ACHN (cell line): Measurements from ENCODE around the gene SYCP3.

Experiments
- DNase-seq: peaks from one replicate; pipeline ENCODE4 v3.0.0-alpha.2; 2015
- in situ Hi-C: cut with HindIII; loops from 2 replicates; pipeline ENCODE4 v1.10.0; 2017; ENCODE audit warnings: low sequenced_read_pairs, low pct_ligation_motif_present, low pct_unique_long_range_greater_than_20kb

Gene SYCP3

GRCh38 chr12:101738920-101739665 lies at the start of gene SYCP3:
Gene SYCP3, minus strand, starts transcription at chr12:101739462. Its CDS starts 1,527 bp downstream, at chr12:101737935.
- in situ Hi-C loops: no loop called here
- no peak for DNase-seq

GRCh38 chr12:101785671-101786070 lies 46.4 kb upstream of the SYCP3 start:
- in situ Hi-C loops: no loop called here
- no peak for DNase-seq

- in situ Hi-C loops: no loop called here
- no peak for DNase-seq
Measured at GRCh38 chr12:101784376-101784775, 45.1 kb upstream of the SYCP3 start.

- in situ Hi-C loops: no loop called here
- no peak for DNase-seq
Measured at GRCh38 chr12:101783838-101784237, 44.6 kb upstream of the SYCP3 start.

- no peak for DNase-seq
- in situ Hi-C loops: no loop called here
Measured at GRCh38 chr12:101783150-101783549, 43.9 kb upstream of the SYCP3 start.

GRCh38 chr12:101782273-101782731 lies 43.0 kb upstream of the SYCP3 start:
- DNase-seq: no peak
- in situ Hi-C loops: no loop called here

- in situ Hi-C loops: no loop called here
- DNase-seq: no peak
Measured at GRCh38 chr12:101781834-101782233, 42.6 kb upstream of the SYCP3 start.

- in situ Hi-C loops: no loop called here
- DNase-seq: no peak
Measured at GRCh38 chr12:101780599-101780998, 41.3 kb upstream of the SYCP3 start.

GRCh38 chr12:101779626-101780025 lies 40.4 kb upstream of the SYCP3 start:
- in situ Hi-C loops: no loop called here
- no peak for DNase-seq

GRCh38 chr12:101779200-101779599 lies 39.9 kb upstream of the SYCP3 start:
- no peak for DNase-seq
- in situ Hi-C loops: no loop called here

- DNase-seq: no peak
- in situ Hi-C loops: no loop called here
Measured at GRCh38 chr12:101777978-101778377, 38.7 kb upstream of the SYCP3 start.

GRCh38 chr12:101777485-101777884 lies 38.2 kb upstream of the SYCP3 start:
- no peak for DNase-seq
- in situ Hi-C loops: no loop called here

- in situ Hi-C loops: no loop called here
- DNase-seq: no peak
Measured at GRCh38 chr12:101775816-101776215, 36.6 kb upstream of the SYCP3 start.

GRCh38 chr12:101773650-101774162 lies 34.4 kb upstream of the SYCP3 start:
- in situ Hi-C loops: no loop called here
- DNase-seq: peak; percentile 71

- no peak for DNase-seq
- in situ Hi-C loops: no loop called here
Measured at GRCh38 chr12:101772012-101772775, 32.9 kb upstream of the SYCP3 start.

GRCh38 chr12:101769865-101770264 lies 30.6 kb upstream of the SYCP3 start:
- DNase-seq: no peak
- in situ Hi-C loops: no loop called here

- DNase-seq: no peak
- in situ Hi-C loops: no loop called here
Measured at GRCh38 chr12:101768781-101769180, 29.5 kb upstream of the SYCP3 start.

- DNase-seq: no peak
- in situ Hi-C loops: no loop called here
Measured at GRCh38 chr12:101767537-101767936, 28.3 kb upstream of the SYCP3 start.

GRCh38 chr12:101764051-101764792 lies 25.0 kb upstream of the SYCP3 start:
- in situ Hi-C loops: no loop called here
- DNase-seq: no peak
